Measurements from ENCODE around the gene DIP2C.
A peak's percentile ranks its signal among the peaks of the same experiment; 100 is the strongest.

Gene DIP2C

DNA sequence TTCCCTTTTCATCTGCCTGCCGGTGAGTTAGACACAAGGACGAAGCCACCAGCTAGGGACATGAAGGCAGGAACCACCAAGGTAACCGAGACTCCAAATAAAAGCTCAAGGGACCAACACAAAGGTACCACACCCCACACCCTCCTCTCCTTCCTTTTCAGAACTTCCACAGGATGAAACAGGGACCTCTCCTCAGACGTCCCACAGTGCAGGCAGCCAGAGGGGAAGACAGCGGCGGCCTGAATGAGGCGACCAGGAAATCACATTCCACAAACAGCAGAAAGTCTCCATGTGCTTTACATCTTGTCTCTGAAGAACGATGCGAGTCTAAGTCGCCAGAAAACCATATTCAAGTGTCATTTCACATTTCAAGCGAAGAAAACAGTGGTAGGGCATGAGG, 97.8 kb downstream of the DIP2C start:
- Histone ChIP-seq H3K27ac (no peak overlapping the region), H3K4me3 (ENCODE audit: low read depth, low read length) (no peak overlapping the region), H3K36me3 (no peaks in the 10 kb centered on the region), H3K27me3 (ENCODE audit: insufficient read depth, low read depth, severe bottlenecking) (no peaks in the 10 kb centered on the region), H3K9me3 (ENCODE audit: severe bottlenecking) (no peaks in the 10 kb centered on the region)
- DNase-seq, result no peak
- TF ChIP-seq, protein P1, sequence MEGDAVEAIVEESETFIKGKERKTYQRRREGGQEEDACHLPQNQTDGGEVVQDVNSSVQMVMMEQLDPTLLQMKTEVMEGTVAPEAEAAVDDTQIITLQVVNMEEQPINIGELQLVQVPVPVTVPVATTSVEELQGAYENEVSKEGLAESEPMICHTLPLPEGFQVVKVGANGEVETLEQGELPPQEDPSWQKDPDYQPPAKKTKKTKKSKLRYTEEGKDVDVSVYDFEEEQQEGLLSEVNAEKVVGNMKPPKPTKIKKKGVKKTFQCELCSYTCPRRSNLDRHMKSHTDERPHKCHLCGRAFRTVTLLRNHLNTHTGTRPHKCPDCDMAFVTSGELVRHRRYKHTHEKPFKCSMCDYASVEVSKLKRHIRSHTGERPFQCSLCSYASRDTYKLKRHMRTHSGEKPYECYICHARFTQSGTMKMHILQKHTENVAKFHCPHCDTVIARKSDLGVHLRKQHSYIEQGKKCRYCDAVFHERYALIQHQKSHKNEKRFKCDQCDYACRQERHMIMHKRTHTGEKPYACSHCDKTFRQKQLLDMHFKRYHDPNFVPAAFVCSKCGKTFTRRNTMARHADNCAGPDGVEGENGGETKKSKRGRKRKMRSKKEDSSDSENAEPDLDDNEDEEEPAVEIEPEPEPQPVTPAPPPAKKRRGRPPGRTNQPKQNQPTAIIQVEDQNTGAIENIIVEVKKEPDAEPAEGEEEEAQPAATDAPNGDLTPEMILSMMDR (IDR thresholded peaks at IDR 0.05; ENCODE audit: low read depth, low read length), result no peak

DNA sequence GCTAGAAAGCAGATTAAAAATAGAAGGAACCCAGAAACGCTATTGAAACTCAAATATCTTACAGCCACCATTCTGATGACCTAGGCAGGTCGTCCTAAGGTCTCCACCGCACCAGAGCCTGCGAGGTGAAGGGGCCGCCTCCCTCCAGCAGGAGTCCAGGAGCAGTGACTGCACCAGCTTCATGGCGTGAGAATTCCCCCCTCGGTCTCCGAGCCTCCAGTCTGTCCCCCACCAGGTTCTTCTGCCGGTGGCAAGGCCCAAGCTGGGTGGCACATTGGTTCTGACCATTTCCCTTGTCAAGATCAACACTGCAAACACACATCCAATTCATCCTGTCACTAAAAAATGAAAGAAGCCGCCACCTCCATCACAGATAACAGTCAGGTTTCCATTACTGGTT, 98.7 kb downstream of the DIP2C start:
- H3K27ac ChIP-seq, result no peak overlapping the region
- no peaks in the 10 kb centered on the region for H3K27me3 ChIP-seq (ENCODE audit: insufficient read depth, low read depth, severe bottlenecking)
- no peaks in the 10 kb centered on the region for H3K9me3 ChIP-seq (ENCODE audit: severe bottlenecking)
- H3K4me3 ChIP-seq (ENCODE audit: low read depth, low read length), result no peak overlapping the region
- TF ChIP-seq, protein P1 (IDR thresholded peaks at IDR 0.05; ENCODE audit: low read depth, low read length), result no peak
- no peaks in the 10 kb centered on the region for H3K36me3 ChIP-seq
- no peak for DNase-seq

DNA sequence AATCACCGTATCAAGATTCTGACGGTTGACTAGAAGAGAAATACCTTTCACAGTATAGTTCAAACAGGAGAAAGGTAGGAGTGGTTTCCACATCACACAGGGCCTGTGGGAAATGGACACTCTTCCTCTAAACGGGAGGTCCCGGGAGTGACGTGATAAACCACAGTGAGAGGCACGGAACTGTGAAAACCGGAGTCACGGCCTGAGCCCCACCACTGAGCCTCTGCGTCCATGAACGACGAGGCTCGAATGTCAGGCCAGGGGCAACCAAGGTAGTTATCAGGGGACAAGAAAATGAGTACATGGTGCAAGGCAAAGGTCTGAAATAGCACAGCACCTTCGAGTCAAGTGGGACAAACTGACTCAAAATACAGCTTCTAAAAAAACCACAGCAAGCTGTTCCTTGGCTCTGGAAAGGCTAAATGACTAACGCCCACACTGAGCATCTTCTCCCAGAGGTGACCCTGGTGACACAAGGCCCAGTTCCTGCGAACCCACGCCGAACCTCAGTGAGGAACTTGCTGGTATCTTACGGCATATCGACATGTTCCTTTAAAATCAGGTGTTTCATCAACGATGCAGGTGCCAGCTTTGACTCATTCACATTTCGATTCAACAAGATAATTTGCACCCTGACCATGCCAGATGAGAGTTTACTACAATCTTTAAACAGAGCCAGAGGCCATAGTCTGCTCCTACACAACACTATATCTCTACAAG, 99.3 kb downstream of the DIP2C start:
- no peaks in the 10 kb centered on the region for H3K27me3 ChIP-seq (ENCODE audit: insufficient read depth, low read depth, severe bottlenecking)
- TF ChIP-seq, protein P1 (IDR thresholded peaks at IDR 0.05; ENCODE audit: low read depth, low read length), result no peak
- H3K4me3 ChIP-seq (ENCODE audit: low read depth, low read length), result no peak overlapping the region
- H3K9me3 ChIP-seq (ENCODE audit: severe bottlenecking), result no peaks in the 10 kb centered on the region
- no peak overlapping the region for H3K27ac ChIP-seq
- H3K36me3 ChIP-seq, result no peaks in the 10 kb centered on the region
- no peak for DNase-seq

DNA sequence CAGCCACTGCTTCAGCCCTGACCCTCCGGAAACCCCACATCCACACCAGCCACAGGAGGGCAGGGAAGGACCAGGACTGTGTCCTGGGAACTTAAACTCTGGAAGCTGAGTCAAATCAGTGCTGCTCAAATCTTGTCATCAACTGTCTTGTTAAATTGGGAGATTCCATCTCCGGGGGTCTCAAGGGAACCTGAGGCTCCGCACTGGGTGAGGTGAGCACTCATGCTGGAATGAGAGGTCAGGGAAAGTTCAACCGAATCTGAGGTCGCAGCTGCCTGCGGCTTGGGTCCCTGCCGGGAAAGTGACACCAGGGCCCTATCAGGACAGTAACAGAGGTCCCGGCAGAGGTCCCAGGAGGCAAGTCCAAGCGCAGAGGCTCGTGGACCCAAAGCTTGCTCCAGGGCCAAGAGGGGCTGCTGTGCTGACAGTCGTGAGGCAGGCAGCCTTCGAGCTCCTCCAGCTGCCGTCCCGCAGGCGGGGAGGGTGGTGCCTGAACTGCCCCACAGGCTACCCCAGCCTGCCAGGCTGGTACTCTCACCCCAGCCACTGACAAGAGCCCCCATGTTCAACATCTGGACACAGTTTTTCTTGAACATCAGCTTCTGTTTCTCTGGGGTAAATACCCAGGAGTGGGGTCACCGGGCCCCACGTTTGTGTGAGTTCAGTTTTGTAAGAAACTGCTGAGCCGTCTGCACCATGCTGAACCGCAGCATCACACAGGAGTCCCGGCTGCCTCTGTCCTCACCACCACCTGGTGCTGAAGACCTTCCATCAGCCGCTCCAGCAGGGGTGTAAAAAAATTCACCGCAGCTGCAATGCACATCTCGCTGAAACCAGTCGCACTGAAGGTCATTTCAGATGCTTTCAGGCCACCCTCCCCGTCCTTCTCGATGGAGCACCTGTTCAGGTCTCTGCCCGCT, 101.0 kb downstream of the DIP2C start:
- TF ChIP-seq, protein P1 (IDR thresholded peaks at IDR 0.05; ENCODE audit: low read depth, low read length), result peak; percentile 15; the same call in 1 of the 2 replicates
- Histone ChIP-seq H3K9me3 (ENCODE audit: severe bottlenecking) (no peaks in the 10 kb centered on the region), H3K27me3 (ENCODE audit: insufficient read depth, low read depth, severe bottlenecking) (no peaks in the 10 kb centered on the region), H3K4me3 (ENCODE audit: low read depth, low read length) (no peak overlapping the region), H3K27ac (no peak overlapping the region), H3K36me3 (no peaks in the 10 kb centered on the region)
- DNase-seq, result no peak

DNA sequence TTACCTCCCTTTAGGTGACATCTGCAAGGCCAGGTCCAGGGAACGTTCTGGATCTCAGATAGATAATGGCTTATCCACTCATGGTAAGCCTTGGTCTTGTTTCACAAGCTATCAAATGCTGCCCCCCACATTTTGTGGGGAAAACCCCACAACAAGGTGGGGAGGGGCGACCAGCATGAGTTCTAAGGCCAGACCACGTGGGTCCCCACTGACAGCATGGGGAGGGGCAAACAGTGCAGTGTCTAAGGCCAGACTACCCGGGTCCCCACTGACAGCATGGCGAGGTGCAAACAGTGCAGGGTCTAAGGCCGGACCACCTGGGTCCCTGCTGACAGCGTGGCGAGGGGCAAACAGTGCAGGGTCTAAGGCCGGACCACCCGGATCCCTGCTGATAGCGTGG, 102.8 kb downstream of the DIP2C start:
- H3K27ac ChIP-seq, result no peak overlapping the region
- no peaks in the 10 kb centered on the region for H3K9me3 ChIP-seq (ENCODE audit: severe bottlenecking)
- no peak overlapping the region for H3K4me3 ChIP-seq (ENCODE audit: low read depth, low read length)
- no peaks in the 10 kb centered on the region for H3K27me3 ChIP-seq (ENCODE audit: insufficient read depth, low read depth, severe bottlenecking)
- H3K36me3 ChIP-seq, result no peaks in the 10 kb centered on the region
- TF ChIP-seq, protein P1 (IDR thresholded peaks at IDR 0.05; ENCODE audit: low read depth, low read length), result no peak
- no peak for DNase-seq

All from WERI-Rb-1 (cell line).